SK-N-MC (cell line): Measurements from ENCODE around the gene KDR.

Source experiments
- EZH2 ChIP-seq: fragments of 200-600 bp; sonication (generic); IDR thresholded peaks from one replicate; pipeline ENCODE4 v1.6.1; 2017; ENCODE audit warnings: antibody characterized with exemption
- FOXP2 ChIP-seq: optimal IDR thresholded peaks from 2 replicates; pipeline ENCODE3; 2011; ENCODE audit warnings: mild to moderate bottlenecking, moderate library complexity; ENCODE audit not compliant: insufficient read depth; ENCODE audit errors: extremely low read length, control extremely low read depth

- no peak for TF ChIP-seq EZH2
- no peak for TF ChIP-seq FOXP2
Measured at GRCh38 chr4:55127053-55127452, 1.7 kb upstream of the KDR start.
